Muscle layer of colon (tissue), 2 donors: ENCODE data around the gene ZNF787.

Experiments
- H3K27ac ChIP-seq: one replicate; pipeline ENCODE4 v1.7.0; 2013; ENCODE audit warnings: low read depth, mild to moderate bottlenecking, low read length, moderate library complexity
- H3K27me3 ChIP-seq, 2 donors: one replicate each; pipeline ENCODE4 v1.7.0; 2013; ENCODE audit warnings: low read length in 2 of 2, mild to moderate bottlenecking in 2 of 2; ENCODE audit not compliant: insufficient read depth in 2 of 2, control insufficient read depth in 1 of 2
- H3K36me3 ChIP-seq: one replicate; pipeline ENCODE4 v1.7.0; 2013; ENCODE audit warnings: mild to moderate bottlenecking, low read length; ENCODE audit not compliant: insufficient read depth
- H3K4me1 ChIP-seq: one replicate; pipeline ENCODE4 v1.7.0; 2013; ENCODE audit warnings: mild to moderate bottlenecking, low read length; ENCODE audit not compliant: insufficient read depth
- H3K4me3 ChIP-seq, 2 donors: one replicate each; pipeline ENCODE4 v1.7.0; 2013; ENCODE audit warnings: low read length in 2 of 2, low read depth in 1 of 2, mild to moderate bottlenecking in 1 of 2, moderate library complexity in 1 of 2
- H3K9ac ChIP-seq: one replicate; pipeline ENCODE4 v1.7.0; 2013; ENCODE audit warnings: low read length
- H3K9me3 ChIP-seq: one replicate; pipeline ENCODE4 v1.7.0; 2013; ENCODE audit warnings: mild to moderate bottlenecking, low read length
- donor health status: abdominal sarcoma.
- donor health status: Adenocarcinoma of cecum.

Gene ZNF787

DNA sequence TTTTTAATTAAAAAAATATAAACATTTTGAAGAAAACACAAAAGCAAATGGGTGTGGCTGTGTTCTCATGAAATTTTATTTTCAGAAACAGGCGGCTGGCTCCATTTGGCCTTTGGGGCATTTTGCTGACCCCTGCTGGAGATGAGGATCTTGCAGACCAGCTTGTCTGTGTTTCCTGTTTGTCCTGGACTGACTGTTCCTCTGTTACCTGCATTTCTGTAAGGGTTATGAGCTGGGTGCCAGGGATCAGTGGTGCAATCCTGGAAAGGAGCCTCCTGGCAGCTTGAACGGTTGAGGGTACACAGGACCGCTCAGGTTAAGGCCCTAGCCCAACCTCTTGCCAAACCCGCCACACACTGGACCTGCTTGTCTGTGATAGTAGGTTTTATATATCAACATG is 49.9 kb downstream of the ZNF787 start:
- Histone ChIP-seq H3K4me3 (no peak overlapping the region), H3K27me3 (peaks cover 7% of the 10 kb centered on the region in 2 donors), H3K9ac (no peak overlapping the region), H3K4me1 (peaks cover 6% of the 10 kb centered on the region), H3K36me3 (no peaks in the 10 kb centered on the region), H3K9me3 (no peaks in the 10 kb centered on the region), H3K27ac (no peak overlapping the region)

GRCh38 chr19:56069642-56070041 is 51.5 kb downstream of the ZNF787 start:
- no peak overlapping the region for H3K27ac ChIP-seq
- no peak overlapping the region for H3K4me3 ChIP-seq
- H3K9ac ChIP-seq = no peak overlapping the region
- no peaks in the 10 kb centered on the region for H3K36me3 ChIP-seq
- H3K27me3 ChIP-seq = peaks cover 12 to 14% of the 10 kb centered on the region in 2 donors
- no peaks in the 10 kb centered on the region for H3K9me3 ChIP-seq
- peaks cover 8% of the 10 kb centered on the region for H3K4me1 ChIP-seq

DNA sequence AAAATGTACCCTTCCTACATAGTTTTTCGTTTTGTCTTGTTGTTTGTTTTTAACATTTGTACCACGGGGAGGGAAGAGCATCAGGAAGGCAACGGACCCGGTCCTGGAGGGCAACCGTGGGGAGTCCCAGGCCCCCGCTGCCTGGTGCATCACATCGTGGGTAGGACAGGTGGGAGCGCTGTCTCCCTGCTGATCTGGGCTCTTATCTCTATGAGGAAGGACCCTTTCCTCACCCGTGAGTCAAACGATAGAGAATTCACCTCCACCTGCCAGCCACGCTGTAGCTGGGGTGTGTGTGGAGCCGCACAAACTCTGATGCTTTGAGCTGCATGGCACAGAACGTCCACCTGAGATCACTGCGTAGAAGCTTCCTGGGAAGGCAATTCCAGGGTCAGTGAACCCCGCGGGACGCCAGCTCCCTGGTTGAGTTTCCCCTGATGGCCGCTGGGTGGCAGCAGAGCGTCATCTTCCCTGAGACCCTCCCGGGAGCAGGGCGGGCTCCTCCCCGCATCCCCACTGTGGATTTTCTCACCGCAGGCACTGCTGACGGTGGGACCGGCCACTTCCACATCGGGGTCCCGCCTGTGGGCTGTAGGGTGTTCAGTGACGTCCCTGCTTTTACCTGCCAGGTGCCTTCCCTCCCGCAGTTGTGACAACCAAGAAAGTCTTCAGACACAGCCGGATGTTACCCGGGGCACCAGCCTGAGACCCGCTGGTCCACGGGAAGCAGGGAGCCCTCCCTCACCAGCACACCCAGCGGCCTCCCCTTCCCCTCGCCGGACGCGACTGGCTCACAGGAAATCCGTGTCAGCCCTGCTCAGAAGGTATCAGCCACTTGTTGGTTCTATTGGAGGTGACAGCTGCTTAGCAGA is 54.7 kb downstream of the ZNF787 start:
- no peaks in the 10 kb centered on the region for H3K9me3 ChIP-seq
- H3K27me3 ChIP-seq = peaks cover 12 to 14% of the 10 kb centered on the region in 2 donors
- H3K36me3 ChIP-seq = no peaks in the 10 kb centered on the region
- no peak overlapping the region for H3K9ac ChIP-seq
- H3K4me3 ChIP-seq = no peak overlapping the region
- peaks cover 8% of the 10 kb centered on the region for H3K4me1 ChIP-seq
- no peak overlapping the region for H3K27ac ChIP-seq

DNA sequence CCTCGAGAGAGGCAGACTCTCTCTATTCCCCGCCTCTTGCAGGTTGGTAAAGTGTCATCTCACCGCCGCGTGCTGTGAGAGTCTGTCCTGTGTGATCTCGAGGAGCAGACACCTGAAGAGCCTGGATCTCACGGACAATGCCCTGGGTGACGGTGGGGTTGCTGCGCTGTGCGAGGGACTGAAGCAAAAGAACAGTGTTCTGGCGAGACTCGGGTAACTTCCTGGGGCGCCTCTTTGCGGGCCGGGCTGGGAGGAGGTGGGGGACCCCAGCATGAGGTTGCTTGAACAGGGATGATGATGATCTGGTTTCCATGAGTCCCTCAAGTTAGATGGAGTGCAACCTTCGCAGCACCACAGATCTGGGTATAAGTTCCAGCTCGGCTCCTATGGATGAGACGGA is 67.5 kb downstream of the ZNF787 start:
- no peak overlapping the region for H3K4me3 ChIP-seq
- H3K9ac ChIP-seq = no peak overlapping the region
- no peaks in the 10 kb centered on the region for H3K9me3 ChIP-seq
- no peaks in the 10 kb centered on the region for H3K36me3 ChIP-seq
- no peaks in the 10 kb centered on the region for H3K4me1 ChIP-seq
- H3K27me3 ChIP-seq = no peaks in the 10 kb centered on the region
- H3K27ac ChIP-seq = no peak overlapping the region
